CD4-positive, alpha-beta T cell treated with Interleukin-1 beta for 1 hour (primary cell): ENCODE data around the gene GFRA1.
"Not testable (repeated sequence)": the region's sequence is repeated elsewhere in the genome, so short reads cannot be mapped to it uniquely, and the experiment has no call there.

ENCODE experiments used
- DNase-seq, 2 donors: peaks; one replicate each; pipeline ENCODE4 v3.0.0-alpha.2; 2020 to 2022

GFRA1 gene

GRCh38 chr10:116195039-116195438 lies 78.0 kb downstream of the GFRA1 start:
- DNase-seq, result no peak

GRCh38 chr10:116194061-116194460 lies 78.9 kb downstream of the GFRA1 start:
- no peak for DNase-seq

GRCh38 chr10:116190883-116191282 lies 82.1 kb downstream of the GFRA1 start:
- DNase-seq, result no peak

- DNase-seq, result no peak
Observed at GRCh38 chr10:116186273-116186672, 86.7 kb downstream of the GFRA1 start.

- no peak for DNase-seq
Observed at GRCh38 chr10:116185199-116185867, 87.7 kb downstream of the GFRA1 start.

GRCh38 chr10:116184512-116184794 lies 88.6 kb downstream of the GFRA1 start:
- DNase-seq, result no peak

GRCh38 chr10:116183733-116184511 lies 89.1 kb downstream of the GFRA1 start:
- no peak for DNase-seq

GRCh38 chr10:116182426-116182825 lies 90.6 kb downstream of the GFRA1 start:
- DNase-seq, result no peak

- no peak for DNase-seq
Observed at GRCh38 chr10:116178086-116178605, 94.9 kb downstream of the GFRA1 start.

GRCh38 chr10:116175231-116175630 lies 97.8 kb downstream of the GFRA1 start:
- DNase-seq, result no peak

GRCh38 chr10:116171505-116171904 lies 101.5 kb downstream of the GFRA1 start:
- no peak for DNase-seq

GRCh38 chr10:116170815-116171250 lies 102.2 kb downstream of the GFRA1 start:
- DNase-seq, result no peak

- DNase-seq, result no peak
Observed at GRCh38 chr10:116169782-116170445, 103.1 kb downstream of the GFRA1 start.

- DNase-seq, result no peak
Observed at GRCh38 chr10:116168745-116169144, 104.3 kb downstream of the GFRA1 start.

GRCh38 chr10:116168329-116168728 lies 104.7 kb downstream of the GFRA1 start:
- no peak for DNase-seq

GRCh38 chr10:116165941-116166340 lies 107.1 kb downstream of the GFRA1 start:
- DNase-seq, result not testable (repeated sequence)

- no peak for DNase-seq
Observed at GRCh38 chr10:116164291-116164690, 108.7 kb downstream of the GFRA1 start.

- no peak for DNase-seq
Observed at GRCh38 chr10:116163333-116164131, 109.5 kb downstream of the GFRA1 start.

GRCh38 chr10:116162851-116163250 lies 110.2 kb downstream of the GFRA1 start:
- no peak for DNase-seq

- no peak for DNase-seq
Observed at GRCh38 chr10:116160271-116160670, 112.7 kb downstream of the GFRA1 start.

GRCh38 chr10:116159197-116159596 lies 113.8 kb downstream of the GFRA1 start:
- DNase-seq, result no peak

GRCh38 chr10:116158036-116158435 lies 115.0 kb downstream of the GFRA1 start:
- no peak for DNase-seq

- DNase-seq, result no peak
Observed at GRCh38 chr10:116157485-116157884, 115.5 kb downstream of the GFRA1 start.
